ENCODE measurements around the gene CABS1. TPM values are rescaled to one million over a fixed set of nuclear protein-coding genes. Genes with fewer than 3 reads are reported as not detected.

CABS1 gene
- polyA plus RNA-seq, 3 donors = not detected

GRCh38 chr4:70382691-70383181, 48.0 kb downstream of the CABS1 start, which contains the start of gene SMR3B:
Gene SMR3B (plus strand): TSS chr4:70383131. CDS start chr4:70384511, 1,380 bp downstream.
- intact Hi-C loops (cut with micrococcal nuclease) = no loop called here
- Histone ChIP-seq H2AFZ (ENCODE audit: insufficient read depth, low read depth, low read length, poor library complexity, severe bottlenecking) (no peak within 1 kb of the TSS), H3K4me2 (replicated peaks; ENCODE audit: extremely low read depth, low read length, poor library complexity, severe bottlenecking) (no peak within 1 kb of the TSS), H3K4me3 (replicated peaks in 1 of 3; ENCODE audit: low read depth in 2 of 3, low read length in 3 of 3) (no peak within 1 kb of the TSS), H3K9ac (ENCODE audit: insufficient read depth, low read length, poor library complexity, severe bottlenecking) (no peak within 1 kb of the TSS), H3K79me2 (ENCODE audit: insufficient read depth, low read length) (no peaks in the 10 kb centered on the region), H3K9me3 (replicated peaks in 1 of 2; ENCODE audit: control insufficient read depth in 1 of 2, insufficient read depth in 1 of 2, low read length in 2 of 2) (no peaks in the 10 kb centered on the region), H3K4me1 (ENCODE audit: control insufficient read depth in 1 of 2, insufficient read depth in 2 of 2, low read length in 2 of 2) (no peaks in the 10 kb centered on the region), H3K36me3 (replicated peaks in 1 of 2; ENCODE audit: control insufficient read depth in 1 of 2, insufficient read depth in 2 of 2, low read length in 2 of 2) (no peaks in the 10 kb centered on the region), H3K27me3 (ENCODE audit: control insufficient read depth in 2 of 2, insufficient read depth in 2 of 2, low read length in 2 of 2) (no peaks in the 10 kb centered on the region), H4K20me1 (ENCODE audit: insufficient read depth, low read length) (no peaks in the 10 kb centered on the region), H3K27ac (ENCODE audit: low read depth in 1 of 2, low read length in 2 of 2) (no peak within 1 kb of the TSS)
- 100% methylated on average over 1 of the region's 5 CpGs for WGBS (ENCODE audit: insufficient coverage)
- H3K36me3 Mint-ChIP-seq = no peaks in the 10 kb centered on the region
- TF ChIP-seq CTCF (IDR thresholded peaks at IDR 0.05) = no peak
- H3K4me1 Mint-ChIP-seq = no peaks in the 10 kb centered on the region
- H3K27ac Mint-ChIP-seq = no peak within 1 kb of the TSS
- DNase-seq = no peak
- no peak within 1 kb of the TSS for H3K4me3 Mint-ChIP-seq
- H3K9me3 Mint-ChIP-seq = peaks cover 0 to 5% (median 0%) of the 10 kb centered on the region in 7 donors
- no peaks in the 10 kb centered on the region for H3K27me3 Mint-ChIP-seq (ENCODE audit: low read depth in 3 of 3)

Other genes with a start within 250 kb of the CABS1 start
- gene PRR27, start 180.7 kb upstream of the CABS1 start, polyA plus RNA-seq = not detected
- gene ODAM, start 139.3 kb upstream of the CABS1 start, polyA plus RNA-seq = not detected
- gene FDCSP, start 108.9 kb upstream of the CABS1 start, polyA plus RNA-seq = not detected
- gene CSN3, start 92.4 kb upstream of the CABS1 start, polyA plus RNA-seq = not detected
- not detected for gene SMR3A, start 25.8 kb downstream of the CABS1 start, polyA plus RNA-seq
- not detected for gene SMR3B, start 48.1 kb downstream of the CABS1 start, polyA plus RNA-seq
- gene OPRPN, start 63.0 kb downstream of the CABS1 start, polyA plus RNA-seq = not detected
- not detected for gene MUC7, start 137.2 kb downstream of the CABS1 start, polyA plus RNA-seq
- gene AMTN, start 183.6 kb downstream of the CABS1 start, polyA plus RNA-seq = not detected

Data from CD14-positive monocyte (primary cell).